HEK293 (cell line): ENCODE results near the gene SLC47A2.

Experiments
- CTCF ChIA-PET: fragments of 350-600 bp; formaldehyde crosslinking; extraction: SDS; loops from one replicate; lab custom pipeline; 2021; ENCODE audit warnings: antibody characterized with exemption; lab: Yijun Ruan, JAX
- POLR2A ChIA-PET: fragments of 300-600 bp; formaldehyde crosslinking; extraction: SDS; loops from one replicate; lab custom pipeline; 2020; ENCODE audit warnings: antibody characterized with exemption, inconsistent platforms; lab: Yijun Ruan, JAX
- H3K27ac ChIP-seq: fragments of 200-500 bp; sonication (Bioruptor generic); 2 replicates; pipeline ENCODE4 v1.5.1; 2014; ENCODE audit warnings: low read depth, low read length, control low read depth, inconsistent platforms; ENCODE audit errors: extremely low read depth
- H3K36me3 ChIP-seq, 2 experiments: fragments of 200-500 bp in 1 of 2; sonication (Bioruptor generic) in 1 of 2; 1 replicate in 1 of 2; 2 replicates in 1 of 2; pipeline ENCODE4 v1.5.1; 2014 to 2017; ENCODE audit warnings: inconsistent platforms in 2 of 2, low read length in 2 of 2; ENCODE audit not compliant: control insufficient read depth in 2 of 2, insufficient read depth in 1 of 2
- H3K4me1 ChIP-seq: fragments of 200-500 bp; sonication (Bioruptor generic); 2 replicates; pipeline ENCODE4 v1.5.1; 2014; ENCODE audit warnings: mild to moderate bottlenecking, low read length, inconsistent platforms; ENCODE audit not compliant: control insufficient read depth, insufficient read depth
- H3K4me3 ChIP-seq: 2 replicates; pipeline ENCODE4 v1.5.1; 2011; ENCODE audit warnings: low read depth, mild to moderate bottlenecking, control low read depth, low read length, moderate library complexity
- H3K9me3 ChIP-seq: fragments of 200-500 bp; sonication (Bioruptor generic); 2 replicates; pipeline ENCODE4 v1.5.1; 2014; ENCODE audit warnings: low read depth, low read length, inconsistent platforms; ENCODE audit not compliant: control insufficient read depth, insufficient read depth
- FEZF1 ChIP-seq: fragments of 450-650 bp; formaldehyde crosslinking; IDR thresholded peaks from 2 replicates; pipeline ENCODE4 v1.5.1; 2016; ENCODE audit warnings: missing biosample characterization, missing genetic modification characterization
- RBAK ChIP-seq: fragments of 450-650 bp; formaldehyde crosslinking; IDR thresholded peaks from 2 replicates; pipeline ENCODE4 v1.5.1; 2016; ENCODE audit warnings: missing biosample characterization, missing genetic modification characterization
- SP2 ChIP-seq: fragments of 450-650 bp; formaldehyde crosslinking; IDR thresholded peaks from 2 replicates; pipeline ENCODE4 v1.5.1; 2016; ENCODE audit warnings: missing biosample characterization, missing genetic modification characterization
- ZBTB8A ChIP-seq: fragments of 450-650 bp; formaldehyde crosslinking; IDR thresholded peaks from 2 replicates; pipeline ENCODE4 v1.5.1; 2016; ENCODE audit warnings: missing biosample characterization, missing genetic modification characterization
- ZFHX2 ChIP-seq: fragments of 450-650 bp; formaldehyde crosslinking; conservative IDR thresholded peaks from 2 replicates; pipeline ENCODE4 v1.5.1; 2016; ENCODE audit warnings: missing biosample characterization, missing genetic modification characterization
- ZIC2 ChIP-seq: fragments of 450-650 bp; formaldehyde crosslinking; IDR thresholded peaks from 2 replicates; pipeline ENCODE4 v1.5.1; 2016; ENCODE audit warnings: missing biosample characterization, missing genetic modification characterization
- ZNF16 ChIP-seq: fragments of 450-650 bp; formaldehyde crosslinking; IDR thresholded peaks from 2 replicates; pipeline ENCODE4 v1.5.1; 2016; ENCODE audit warnings: low read depth, missing biosample characterization, missing genetic modification characterization
- ZNF24 ChIP-seq: fragments of 450-650 bp; formaldehyde crosslinking; IDR thresholded peaks from 2 replicates; pipeline ENCODE4 v1.5.1; 2016; ENCODE audit warnings: missing biosample characterization, missing genetic modification characterization
- ZNF555 ChIP-seq: fragments of 450-650 bp; formaldehyde crosslinking; conservative IDR thresholded peaks from 2 replicates; pipeline ENCODE4 v1.5.1; 2017; ENCODE audit warnings: missing biosample characterization, mild to moderate bottlenecking, missing genetic modification characterization, inconsistent platforms
- ZNF596 ChIP-seq: fragments of 450-650 bp; IDR thresholded peaks from 2 replicates; pipeline ENCODE4 v1.5.0; 2018; ENCODE audit warnings: missing biosample characterization, mild to moderate bottlenecking, missing genetic modification characterization, moderate library complexity
- ZNF600 ChIP-seq: fragments of 450-650 bp; formaldehyde crosslinking; IDR thresholded peaks from 2 replicates; pipeline ENCODE4 v1.5.1; 2016; ENCODE audit warnings: missing biosample characterization, missing genetic modification characterization
- ZNF623 ChIP-seq: fragments of 450-650 bp; formaldehyde crosslinking; IDR thresholded peaks from 2 replicates; pipeline ENCODE4 v1.5.1; 2016; ENCODE audit warnings: missing biosample characterization, missing genetic modification characterization
- ZNF677 ChIP-seq: fragments of 450-650 bp; IDR thresholded peaks from 2 replicates; pipeline ENCODE4 v1.5.0; 2018; ENCODE audit warnings: missing biosample characterization, mild to moderate bottlenecking, missing genetic modification characterization, moderate library complexity
- ZNF768 ChIP-seq: fragments of 450-650 bp; formaldehyde crosslinking; IDR thresholded peaks from 2 replicates; pipeline ENCODE4 v1.5.1; 2018; ENCODE audit warnings: missing biosample characterization, mild to moderate bottlenecking, missing genetic modification characterization
- TF ChIP-seq, protein P1 (sequence below): fragments of 450-650 bp; formaldehyde crosslinking; IDR thresholded peaks from 2 replicates; pipeline ENCODE4 v1.5.1; 2017; ENCODE audit warnings: missing biosample characterization, missing genetic modification characterization
- TF ChIP-seq, protein P2 (sequence below): fragments of 450-650 bp; IDR thresholded peaks from 2 replicates; pipeline ENCODE4 v1.5.1; 2018; ENCODE audit warnings: missing biosample characterization, mild to moderate bottlenecking, missing genetic modification characterization
- TF ChIP-seq, protein P3 (sequence below): fragments of 450-650 bp; formaldehyde crosslinking; IDR thresholded peaks from 2 replicates; pipeline ENCODE4 v1.5.1; 2016; ENCODE audit warnings: missing biosample characterization, missing genetic modification characterization
- TF ChIP-seq, protein P4 (sequence below): fragments of 450-650 bp; formaldehyde crosslinking; IDR thresholded peaks from 2 replicates; pipeline ENCODE4 v1.5.1; 2017; ENCODE audit warnings: missing biosample characterization, missing genetic modification characterization

SLC47A2 gene

DNA sequence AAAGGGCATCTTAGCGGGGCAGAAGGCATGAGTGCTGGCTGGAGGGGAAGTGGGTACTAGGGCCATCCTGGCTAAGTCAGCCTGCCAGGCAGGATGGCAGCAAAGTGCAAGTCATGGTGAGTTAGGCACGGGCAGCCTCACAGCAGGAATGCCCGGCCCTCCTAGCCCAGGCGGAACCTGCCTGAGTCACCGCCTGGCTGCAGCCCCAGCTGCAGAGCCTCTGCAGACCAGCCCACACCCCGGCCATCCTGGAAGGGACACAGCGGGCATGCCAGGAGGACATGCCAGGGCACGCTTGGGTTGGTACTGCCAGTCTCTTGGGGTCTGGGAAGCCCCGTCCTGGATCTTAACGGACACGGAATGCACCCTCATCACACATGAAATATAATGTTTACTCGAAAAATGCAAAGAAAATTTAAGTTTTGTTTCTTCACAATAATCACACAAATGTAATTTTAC is 36.7 kb upstream of the SLC47A2 start:
- no peak overlapping the region for H3K27ac ChIP-seq
- POLR2A ChIA-PET = no interaction called here

DNA sequence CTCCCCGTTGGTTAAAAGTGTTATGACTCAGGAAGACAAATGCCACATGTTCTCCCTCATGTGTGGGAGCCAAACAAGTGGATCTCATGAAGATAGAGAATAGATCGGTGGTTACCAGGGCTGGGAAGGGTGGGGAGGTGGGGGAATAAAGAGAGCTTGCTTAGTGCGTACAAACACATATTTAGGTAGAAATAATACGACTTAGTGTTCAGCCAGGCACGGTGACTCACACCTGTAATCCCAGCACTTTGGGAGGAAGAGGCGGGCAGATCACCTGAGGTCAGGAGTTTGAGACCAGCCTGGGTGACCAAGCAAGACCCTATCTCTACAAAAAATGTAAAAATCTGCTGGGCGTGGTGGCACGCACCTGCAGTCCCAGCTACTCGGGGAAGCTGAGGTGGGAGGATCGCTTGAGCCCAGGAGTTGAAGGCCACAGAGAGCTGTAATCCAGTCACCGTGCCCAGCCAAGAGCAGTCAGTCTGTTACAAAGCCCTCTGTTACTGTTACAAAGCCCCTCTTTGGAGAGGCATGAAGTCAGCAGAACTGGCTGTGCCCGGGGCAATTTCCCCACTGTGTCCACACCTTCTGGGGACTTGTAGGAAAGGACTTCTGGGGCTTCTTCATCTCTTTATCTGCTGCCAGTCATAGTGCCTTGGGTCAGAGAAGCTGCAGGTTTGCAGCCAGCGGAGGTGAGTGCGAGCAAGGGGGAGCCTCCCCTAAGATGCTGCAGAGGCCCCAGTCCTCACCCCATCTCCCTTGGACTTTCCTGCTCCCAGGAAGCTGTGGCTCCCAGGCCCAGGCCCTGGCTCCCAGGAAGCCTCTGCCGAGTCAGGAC is 36.0 kb upstream of the SLC47A2 start:
- no peak overlapping the region for H3K27ac ChIP-seq
- TF ChIP-seq ZFHX2 = no peak
- TF ChIP-seq ZNF16 (tag by site-specific recombination) = no peak
- TF ChIP-seq, protein P1, sequence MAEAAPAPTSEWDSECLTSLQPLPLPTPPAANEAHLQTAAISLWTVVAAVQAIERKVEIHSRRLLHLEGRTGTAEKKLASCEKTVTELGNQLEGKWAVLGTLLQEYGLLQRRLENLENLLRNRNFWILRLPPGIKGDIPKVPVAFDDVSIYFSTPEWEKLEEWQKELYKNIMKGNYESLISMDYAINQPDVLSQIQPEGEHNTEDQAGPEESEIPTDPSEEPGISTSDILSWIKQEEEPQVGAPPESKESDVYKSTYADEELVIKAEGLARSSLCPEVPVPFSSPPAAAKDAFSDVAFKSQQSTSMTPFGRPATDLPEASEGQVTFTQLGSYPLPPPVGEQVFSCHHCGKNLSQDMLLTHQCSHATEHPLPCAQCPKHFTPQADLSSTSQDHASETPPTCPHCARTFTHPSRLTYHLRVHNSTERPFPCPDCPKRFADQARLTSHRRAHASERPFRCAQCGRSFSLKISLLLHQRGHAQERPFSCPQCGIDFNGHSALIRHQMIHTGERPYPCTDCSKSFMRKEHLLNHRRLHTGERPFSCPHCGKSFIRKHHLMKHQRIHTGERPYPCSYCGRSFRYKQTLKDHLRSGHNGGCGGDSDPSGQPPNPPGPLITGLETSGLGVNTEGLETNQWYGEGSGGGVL (tag by site-specific recombination) = no peak
- TF ChIP-seq ZNF555 (tag by site-specific recombination) = no peak
- no peaks in the 10 kb centered on the region for H3K4me1 ChIP-seq
- no peaks in the 10 kb centered on the region for H3K36me3 ChIP-seq
- ChIA-PET POLR2A (interaction anchor here (0.6 kb wide), 1 partner anchor 15 kb away, joined by 3 read pairs; no protein-coding TSS in a partner anchor), CTCF (interaction anchor here (0.6 to 4.4 kb wide), 6 partner anchors 7 to 24 kb away, joined by 3 to 33 read pairs (median 8); no protein-coding TSS in a partner anchor)
- no peaks in the 10 kb centered on the region for H3K9me3 ChIP-seq
- no peak overlapping the region for H3K4me3 ChIP-seq

More for the DNA sequence above, 36.7 kb upstream of the SLC47A2 start:
- TF ChIP-seq ZIC2 = peak; percentile 82
- TF ChIP-seq FEZF1 (tag by site-specific recombination) = no peak
- no peak for TF ChIP-seq ZNF596 (tag by site-specific recombination)
- 0 out of 2 replicates have a peak, but pooled peaks have one; percentile 11 for TF ChIP-seq ZNF600 (tag by site-specific recombination)
- no peaks in the 10 kb centered on the region for H3K4me1 ChIP-seq
- CTCF ChIA-PET = interaction anchor here (0.6 to 4.4 kb wide), 6 partner anchors 8 to 237 kb away, joined by 3 to 33 read pairs (median 10); no protein-coding TSS in a partner anchor
- no peaks in the 10 kb centered on the region for H3K9me3 ChIP-seq
- no peaks in the 10 kb centered on the region for H3K36me3 ChIP-seq
- H3K4me3 ChIP-seq = no peak overlapping the region

DNA sequence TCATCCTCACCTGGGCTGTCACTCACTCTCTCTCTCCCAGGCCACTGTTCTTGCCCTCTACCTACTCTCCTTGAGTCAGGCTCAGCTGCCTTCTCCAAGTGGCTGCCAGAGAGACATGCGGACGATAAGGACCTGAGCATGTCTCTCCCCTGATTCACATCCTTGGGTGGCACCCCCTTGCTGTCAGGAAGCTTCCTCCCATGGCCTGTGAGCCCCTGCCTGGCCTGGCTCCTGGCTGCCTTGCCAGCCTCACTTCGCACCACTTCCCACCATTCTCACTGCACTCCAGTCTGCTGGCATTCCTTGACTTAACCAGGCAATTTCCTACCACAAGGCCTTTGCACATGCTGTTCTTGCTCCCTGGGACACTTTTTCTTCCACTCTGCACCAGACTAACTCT is 34.5 kb upstream of the SLC47A2 start:
- CTCF ChIA-PET = interaction anchor here (3.3 to 4.0 kb wide), 2 partner anchors 12 to 15 kb away, joined by 10 to 33 read pairs; no protein-coding TSS in a partner anchor
- H3K4me1 ChIP-seq = no peaks in the 10 kb centered on the region
- POLR2A ChIA-PET = no interaction called here
- H3K36me3 ChIP-seq = no peaks in the 10 kb centered on the region
- H3K27ac ChIP-seq = no peak overlapping the region
- no peaks in the 10 kb centered on the region for H3K9me3 ChIP-seq
- H3K4me3 ChIP-seq = no peak overlapping the region
- TF ChIP-seq ZNF623 (peak; percentile 90), ZFHX2 (no peak)
- TF ChIP-seq, all 188 proteins: peak for 1

DNA sequence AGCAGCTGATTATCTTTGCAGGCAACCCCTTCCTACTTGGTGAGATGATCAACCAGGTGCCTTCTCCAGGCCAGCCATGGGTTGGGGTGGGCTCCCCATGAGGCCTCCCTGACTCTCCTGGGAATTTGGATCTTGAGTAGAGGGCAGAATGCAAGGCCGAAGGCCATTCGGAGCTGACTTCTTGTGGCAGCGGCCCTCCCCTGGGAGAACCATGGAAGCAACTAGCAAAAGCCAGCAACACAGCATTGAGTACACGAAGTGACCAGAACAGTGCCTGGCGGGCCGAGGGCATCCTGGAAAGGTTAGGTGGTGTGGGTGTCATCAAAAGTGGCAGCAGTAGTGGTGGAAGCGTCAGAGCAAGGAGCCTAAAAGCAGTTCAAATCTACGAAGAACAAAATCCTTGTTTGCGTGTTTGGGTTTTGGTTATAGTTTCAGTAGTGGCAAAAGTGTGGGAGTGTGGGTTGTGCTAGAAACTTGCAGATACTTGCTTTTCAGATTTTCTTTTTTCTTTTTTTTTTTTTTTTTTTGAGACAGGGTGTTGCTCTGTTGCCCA is 33.7 kb upstream of the SLC47A2 start:
- ChIA-PET POLR2A (no interaction called here), CTCF (interaction anchor here (1.6 to 3.3 kb wide), 2 partner anchors 12 to 16 kb away, joined by 10 to 13 read pairs; no protein-coding TSS in a partner anchor)
- no peaks in the 10 kb centered on the region for H3K36me3 ChIP-seq
- no peak overlapping the region for H3K4me3 ChIP-seq
- no peak overlapping the region for H3K27ac ChIP-seq
- peaks cover 2% of the 10 kb centered on the region; the same call in 1 of the 2 replicates for H3K4me1 ChIP-seq
- H3K9me3 ChIP-seq = no peaks in the 10 kb centered on the region
- TF ChIP-seq ZNF24 = no peak
- no peak for TF ChIP-seq RBAK
- no peak for TF ChIP-seq ZNF623
- TF ChIP-seq ZNF768 (tag by site-specific recombination) = no peak
- TF ChIP-seq, protein P2, sequence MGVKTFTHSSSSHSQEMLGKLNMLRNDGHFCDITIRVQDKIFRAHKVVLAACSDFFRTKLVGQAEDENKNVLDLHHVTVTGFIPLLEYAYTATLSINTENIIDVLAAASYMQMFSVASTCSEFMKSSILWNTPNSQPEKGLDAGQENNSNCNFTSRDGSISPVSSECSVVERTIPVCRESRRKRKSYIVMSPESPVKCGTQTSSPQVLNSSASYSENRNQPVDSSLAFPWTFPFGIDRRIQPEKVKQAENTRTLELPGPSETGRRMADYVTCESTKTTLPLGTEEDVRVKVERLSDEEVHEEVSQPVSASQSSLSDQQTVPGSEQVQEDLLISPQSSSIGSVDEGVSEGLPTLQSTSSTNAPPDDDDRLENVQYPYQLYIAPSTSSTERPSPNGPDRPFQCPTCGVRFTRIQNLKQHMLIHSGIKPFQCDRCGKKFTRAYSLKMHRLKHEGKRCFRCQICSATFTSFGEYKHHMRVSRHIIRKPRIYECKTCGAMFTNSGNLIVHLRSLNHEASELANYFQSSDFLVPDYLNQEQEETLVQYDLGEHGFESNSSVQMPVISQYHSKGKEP (tag by site-specific recombination) = no peak
- TF ChIP-seq, protein P3, sequence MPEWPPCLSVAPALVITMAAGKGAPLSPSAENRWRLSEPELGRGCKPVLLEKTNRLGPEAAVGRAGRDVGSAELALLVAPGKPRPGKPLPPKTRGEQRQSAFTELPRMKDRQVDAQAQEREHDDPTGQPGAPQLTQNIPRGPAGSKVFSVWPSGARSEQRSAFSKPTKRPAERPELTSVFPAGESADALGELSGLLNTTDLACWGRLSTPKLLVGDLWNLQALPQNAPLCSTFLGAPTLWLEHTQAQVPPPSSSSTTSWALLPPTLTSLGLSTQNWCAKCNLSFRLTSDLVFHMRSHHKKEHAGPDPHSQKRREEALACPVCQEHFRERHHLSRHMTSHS (tag by site-specific recombination) = no peak
- TF ChIP-seq SP2 = no peak
- TF ChIP-seq, protein P1 (tag by site-specific recombination) = no peak
- TF ChIP-seq ZBTB8A = no peak
- no peak for TF ChIP-seq ZNF677 (tag by site-specific recombination)
- TF ChIP-seq, protein P4, sequence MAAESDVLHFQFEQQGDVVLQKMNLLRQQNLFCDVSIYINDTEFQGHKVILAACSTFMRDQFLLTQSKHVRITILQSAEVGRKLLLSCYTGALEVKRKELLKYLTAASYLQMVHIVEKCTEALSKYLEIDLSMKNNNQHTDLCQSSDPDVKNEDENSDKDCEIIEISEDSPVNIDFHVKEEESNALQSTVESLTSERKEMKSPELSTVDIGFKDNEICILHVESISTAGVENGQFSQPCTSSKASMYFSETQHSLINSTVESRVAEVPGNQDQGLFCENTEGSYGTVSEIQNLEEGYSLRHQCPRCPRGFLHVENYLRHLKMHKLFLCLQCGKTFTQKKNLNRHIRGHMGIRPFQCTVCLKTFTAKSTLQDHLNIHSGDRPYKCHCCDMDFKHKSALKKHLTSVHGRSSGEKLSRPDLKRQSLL = no peak
